Suprapubic skin (tissue), 4 donors: ENCODE measurements around the gene AHNAK2. TPM values are rescaled to one million over a fixed set of nuclear protein-coding genes. Genes with fewer than 3 reads are reported as not detected.
A peak's percentile ranks its signal among the peaks of the same experiment; 100 is the strongest.

Source experiments
- DNase-seq, 2 donors: peaks; one replicate each; pipeline ENCODE4 v3.0.0-alpha.2; 2019; ENCODE audit warnings: low spot score in 2 of 2
- H3K27ac ChIP-seq: fragments of 200-600 bp; sonication (generic); one replicate; pipeline ENCODE4 v1.5.1; 2019
- H3K27me3 ChIP-seq: fragments of 200-600 bp; sonication (generic); one replicate; pipeline ENCODE4 v1.5.1; 2019
- H3K36me3 ChIP-seq: fragments of 200-600 bp; sonication (generic); one replicate; pipeline ENCODE4 v1.5.1; 2019
- H3K4me1 ChIP-seq: fragments of 200-600 bp; sonication (generic); one replicate; pipeline ENCODE4 v1.5.1; 2019
- H3K4me3 ChIP-seq: fragments of 200-600 bp; sonication (generic); one replicate; pipeline ENCODE4 v1.5.1; 2019; ENCODE audit warnings: mild to moderate bottlenecking
- H3K9me3 ChIP-seq: fragments of 200-600 bp; sonication (generic); one replicate; pipeline ENCODE4 v1.5.1; 2019
- CTCF ChIP-seq, 2 donors: fragments of 200-600 bp in 1 of 2; fragments of 450-650 bp in 1 of 2; sonication (generic) in 1 of 2; IDR thresholded peaks; one replicate each; pipeline ENCODE4 v1.5.1; 2016 to 2019; ENCODE audit warnings: antibody characterized with exemption in 2 of 2, mild to moderate bottlenecking in 1 of 2, moderate library complexity in 1 of 2
- EP300 ChIP-seq: sonication (generic); formaldehyde crosslinking; IDR thresholded peaks from one replicate; pipeline ENCODE4 v1.6.1; 2017; ENCODE audit warnings: antibody characterized with exemption
- POLR2A ChIP-seq, 2 donors: fragments of 450-650 bp; IDR thresholded peaks; one replicate each; pipeline ENCODE4 v1.6.1; 2017; ENCODE audit warnings: antibody characterized with exemption in 2 of 2, mild to moderate bottlenecking in 2 of 2, moderate library complexity in 2 of 2
- POLR2AphosphoS5 ChIP-seq, 3 donors: sonication (generic); formaldehyde crosslinking; IDR thresholded peaks; one replicate each; pipeline ENCODE4 v1.6.1; 2017; ENCODE audit warnings: antibody characterized with exemption in 3 of 3
- WGBS: methylation state at CpG from one replicate; pipeline ENCODE4 v1.1.5; 2018; 5-methylcytosine and 5-hydroxymethylcytosine counted together
- total RNA-seq, 4 donors: library from RNA; depleted of rRNA; stranded (reverse); fragments of >200 nt; gene quantifications; one replicate each; pipeline ENCODE4 v1.1.0, GENCODE V29; 2016

Gene AHNAK2
- total RNA-seq, 4 donors from 2014 or later: 829 to 975 (median 858) TPM

- DNase-seq: peak; percentile 67 to 72
- no peak overlapping the region for H3K4me3 ChIP-seq
- no peak overlapping the region for H3K27ac ChIP-seq
- H3K9me3 ChIP-seq: no peaks in the 10 kb centered on the region
- H3K27me3 ChIP-seq: no peaks in the 10 kb centered on the region
- H3K4me1 ChIP-seq: peaks cover 19% of the 10 kb centered on the region
- no peak for TF ChIP-seq POLR2A (IDR thresholded peaks at IDR 0.05)
- TF ChIP-seq EP300: no peak
- no peak for TF ChIP-seq POLR2AphosphoS5 (IDR thresholded peaks at IDR 0.05)
- no peak for TF ChIP-seq CTCF (IDR thresholded peaks at IDR 0.05)
- peaks cover 17% of the 10 kb centered on the region for H3K36me3 ChIP-seq
- WGBS: 83% methylated on average over 25 of the region's 37 CpGs
These were observed 80.6 kb downstream of the AHNAK2 start for GRCh38 chr14:104897330-104898194.

GRCh38 chr14:104895786-104896661, 82.2 kb downstream of the AHNAK2 start:
- TF ChIP-seq CTCF (IDR thresholded peaks at IDR 0.05) (no peak), POLR2AphosphoS5 (IDR thresholded peaks at IDR 0.05) (no peak), EP300 (no peak), POLR2A (IDR thresholded peaks at IDR 0.05) (no peak)
- H3K9me3 ChIP-seq: no peaks in the 10 kb centered on the region
- H3K27ac ChIP-seq: no peak overlapping the region
- no peak overlapping the region for H3K4me3 ChIP-seq
- H3K4me1 ChIP-seq: peaks cover 19% of the 10 kb centered on the region
- peak; percentile 63 to 75 for DNase-seq
- WGBS: 44% methylated on average over 19 of the region's 34 CpGs
- H3K27me3 ChIP-seq: no peaks in the 10 kb centered on the region
- H3K36me3 ChIP-seq: peaks cover 17% of the 10 kb centered on the region

GRCh38 chr14:104895207-104895785, 82.9 kb downstream of the AHNAK2 start:
- Histone ChIP-seq H3K27ac (no peak overlapping the region), H3K9me3 (no peaks in the 10 kb centered on the region), H3K4me1 (peaks cover 19% of the 10 kb centered on the region), H3K27me3 (no peaks in the 10 kb centered on the region), H3K4me3 (no peak overlapping the region), H3K36me3 (peaks cover 17% of the 10 kb centered on the region)
- WGBS: 55% methylated on average over 4 of the region's 9 CpGs
- DNase-seq: no peak
- TF ChIP-seq CTCF (IDR thresholded peaks at IDR 0.05): no peak
- no peak for TF ChIP-seq POLR2A (IDR thresholded peaks at IDR 0.05)
- TF ChIP-seq EP300: no peak
- TF ChIP-seq POLR2AphosphoS5 (IDR thresholded peaks at IDR 0.05): no peak

- peaks cover 19% of the 10 kb centered on the region for H3K4me1 ChIP-seq
- WGBS: 77% methylated on average over 19 of the region's 30 CpGs
- no peak overlapping the region for H3K4me3 ChIP-seq
- H3K27ac ChIP-seq: no peak overlapping the region
- H3K36me3 ChIP-seq: peaks cover 17% of the 10 kb centered on the region
- no peaks in the 10 kb centered on the region for H3K9me3 ChIP-seq
- peak in 1 of 2 donors; percentile 75 for DNase-seq
- H3K27me3 ChIP-seq: no peaks in the 10 kb centered on the region
- TF ChIP-seq POLR2A (IDR thresholded peaks at IDR 0.05) (no peak), CTCF (IDR thresholded peaks at IDR 0.05) (no peak), POLR2AphosphoS5 (IDR thresholded peaks at IDR 0.05) (no peak), EP300 (no peak)
These were observed 83.6 kb downstream of the AHNAK2 start for GRCh38 chr14:104894331-104895206.
